ENCODE results near the gene DAGLA. TPM values are rescaled to one million over a fixed set of nuclear protein-coding genes. Genes with fewer than 3 reads are reported as not detected.
"Not testable (repeated sequence)": the region's sequence is repeated elsewhere in the genome, so short reads cannot be mapped to it uniquely, and the experiment has no call there.

DAGLA gene
- 0.52 TPM in 2 replicates for total RNA-seq (2014; rRNA removed; shearing (Covaris generic))
- 0.98 and 1.0 TPM in 2 replicates for polyA plus RNA-seq (2014; cell fraction: nucleus; rRNA removed)

- peak; percentile 26 for DNase-seq (ENCODE audit: extremely low read depth, low read depth)
Measured at GRCh38 chr11:61679893-61680621, at the start of gene DAGLA. Gene DAGLA, plus strand, starts transcription at chr11:61680391. Its CDS starts 39,765 bp downstream, at chr11:61720156.

GRCh38 chr11:61632096-61632495, 48.1 kb upstream of the DAGLA start:
- no peak for DNase-seq (ENCODE audit: extremely low read depth, low read depth)

- DNase-seq (ENCODE audit: extremely low read depth, low read depth) = no peak
Measured at GRCh38 chr11:61635304-61635703, 44.9 kb upstream of the DAGLA start.

GRCh38 chr11:61635787-61636186, 44.4 kb upstream of the DAGLA start:
- DNase-seq (ENCODE audit: extremely low read depth, low read depth) = no peak

GRCh38 chr11:61636676-61637075, 43.5 kb upstream of the DAGLA start:
- no peak for DNase-seq (ENCODE audit: extremely low read depth, low read depth)

GRCh38 chr11:61637277-61637676, 42.9 kb upstream of the DAGLA start:
- no peak for DNase-seq (ENCODE audit: extremely low read depth, low read depth)

- DNase-seq (ENCODE audit: extremely low read depth, low read depth) = no peak
Measured at GRCh38 chr11:61639816-61640443, 40.3 kb upstream of the DAGLA start.

GRCh38 chr11:61642162-61642561, 38.0 kb upstream of the DAGLA start:
- DNase-seq (ENCODE audit: extremely low read depth, low read depth) = no peak

GRCh38 chr11:61645179-61645868, 34.9 kb upstream of the DAGLA start:
- no peak for DNase-seq (ENCODE audit: extremely low read depth, low read depth)

GRCh38 chr11:61647529-61647928, 32.7 kb upstream of the DAGLA start:
- DNase-seq (ENCODE audit: extremely low read depth, low read depth) = no peak

GRCh38 chr11:61650781-61651571, 29.2 kb upstream of the DAGLA start:
- no peak for DNase-seq (ENCODE audit: extremely low read depth, low read depth)

- DNase-seq (ENCODE audit: extremely low read depth, low read depth) = no peak
Measured at GRCh38 chr11:61652135-61652534, 28.1 kb upstream of the DAGLA start.

GRCh38 chr11:61654397-61654829, 25.8 kb upstream of the DAGLA start:
- DNase-seq (ENCODE audit: extremely low read depth, low read depth) = no peak

GRCh38 chr11:61655266-61656159, 24.7 kb upstream of the DAGLA start:
- DNase-seq (ENCODE audit: extremely low read depth, low read depth) = not testable (repeated sequence)

- no peak for DNase-seq (ENCODE audit: extremely low read depth, low read depth)
Measured at GRCh38 chr11:61656347-61657077, 23.7 kb upstream of the DAGLA start.

- no peak for DNase-seq (ENCODE audit: extremely low read depth, low read depth)
Measured at GRCh38 chr11:61657566-61658290, 22.5 kb upstream of the DAGLA start.

- DNase-seq (ENCODE audit: extremely low read depth, low read depth) = no peak
Measured at GRCh38 chr11:61659413-61660196, 20.6 kb upstream of the DAGLA start.

- not testable (repeated sequence) for DNase-seq (ENCODE audit: extremely low read depth, low read depth)
Measured at GRCh38 chr11:61660997-61661396, 19.2 kb upstream of the DAGLA start.

All from NCI-H460 (cell line).